CD8-positive, alpha-beta memory T cell (primary cell): ENCODE measurements around the gene VPS13D. TPM values are rescaled to one million over a fixed set of nuclear protein-coding genes. Genes with fewer than 3 reads are reported as not detected.

Source experiments
- CTCF ChIA-PET: fragments of 350-600 bp; sonication (Branson Sonifier 250); formaldehyde crosslinking; loops from one replicate; lab custom pipeline; 2021; ENCODE audit warnings: antibody characterized with exemption; lab: Charles Lee
- POLR2A ChIA-PET: fragments of 350-600 bp; sonication (Branson Sonifier 250); formaldehyde crosslinking; loops from one replicate; lab custom pipeline; 2021; ENCODE audit warnings: antibody characterized with exemption; lab: Charles Lee
- DNase-seq, 5 donors: peaks; one replicate each; pipeline versions ENCODE4 v3.0.0 to v3.0.0-alpha.2; 2020 to 2022; ENCODE audit warnings: mixed read lengths in 1 of 5
- H3K27ac ChIP-seq: one replicate; pipeline ENCODE4 v1.7.0; 2013; ENCODE audit warnings: low read depth, mild to moderate bottlenecking, low read length, moderate library complexity
- H3K27me3 ChIP-seq: 2 replicates; pipeline ENCODE4 v1.7.0; 2013; ENCODE audit warnings: low read length, mild to moderate bottlenecking; ENCODE audit not compliant: insufficient read depth, poor library complexity, severe bottlenecking
- H3K36me3 ChIP-seq: 2 replicates; pipeline ENCODE4 v1.7.0; 2013; ENCODE audit warnings: mild to moderate bottlenecking, low read length, moderate library complexity; ENCODE audit not compliant: insufficient read depth
- H3K4me1 ChIP-seq: 2 replicates; pipeline ENCODE4 v1.7.0; 2013; ENCODE audit warnings: mild to moderate bottlenecking, low read length, moderate library complexity; ENCODE audit not compliant: insufficient read depth
- H3K4me3 ChIP-seq: 2 replicates; pipeline ENCODE4 v1.7.0; 2013; ENCODE audit warnings: mild to moderate bottlenecking, low read length
- H3K9me3 ChIP-seq: 2 replicates; pipeline ENCODE4 v1.7.0; 2013; ENCODE audit warnings: mild to moderate bottlenecking, low read length
- H3K27ac Mint-ChIP-seq, 8 donors: one replicate each; pipeline ENCODE4 v1.8.0; 2020 to 2021; ENCODE audit warnings: mixed read lengths in 8 of 8, mild to moderate bottlenecking in 6 of 8, inconsistent platforms in 3 of 8, moderate library complexity in 3 of 8
- H3K27me3 Mint-ChIP-seq, 2 donors: one replicate each; pipeline ENCODE4 v1.8.0; 2020 to 2021; ENCODE audit warnings: mixed read lengths in 2 of 2, mild to moderate bottlenecking in 1 of 2, moderate library complexity in 1 of 2
- H3K36me3 Mint-ChIP-seq, 3 donors: one replicate each; pipeline ENCODE4 v1.8.0; 2020 to 2021; ENCODE audit warnings: mixed read lengths in 3 of 3, inconsistent platforms in 1 of 3, mild to moderate bottlenecking in 1 of 3
- H3K4me1 Mint-ChIP-seq, 3 donors: one replicate each; pipeline ENCODE4 v1.8.0; 2020 to 2021; ENCODE audit warnings: mixed read lengths in 3 of 3, inconsistent platforms in 1 of 3, mild to moderate bottlenecking in 1 of 3
- H3K4me3 Mint-ChIP-seq, 7 donors: one replicate each; pipeline ENCODE4 v1.8.0; 2020 to 2021; ENCODE audit warnings: mixed read lengths in 7 of 7, mild to moderate bottlenecking in 6 of 7, moderate library complexity in 4 of 7, inconsistent platforms in 2 of 7
- H3K9me3 Mint-ChIP-seq, 5 donors: one replicate each; pipeline ENCODE4 v1.8.0; 2020 to 2022; ENCODE audit warnings: mixed read lengths in 5 of 5, mild to moderate bottlenecking in 3 of 5, moderate library complexity in 2 of 5, inconsistent platforms in 1 of 5
- polyA plus RNA-seq: library from polyadenylated mRNA; unstranded; fragments of 300-500 nt; fragmentation: Illumina TruSeq; gene quantifications from one replicate; pipeline ENCODE4 v1.2.3, GENCODE V29; 2021
- total RNA-seq, 2 experiments: library from RNA; stranded (reverse); gene quantifications; one replicate each; pipeline ENCODE4 v1.2.3, GENCODE V29; 2021

VPS13D gene
- total and polyA plus RNA-seq, 3 experiments from 2014 or later, result 9.7 to 28.5 (median 24.1) TPM

GRCh38 chr1:12458571-12458970 lies 228.7 kb downstream of the VPS13D start:
- H3K27ac Mint-ChIP-seq, result peak overlapping the region in 2 of 8 donors; percentile 45 to 53
- H3K9me3 Mint-ChIP-seq, result no peaks in the 10 kb centered on the region
- Histone ChIP-seq H3K27me3 (no peaks in the 10 kb centered on the region), H3K9me3 (no peaks in the 10 kb centered on the region), H3K4me1 (peaks cover 49% of the 10 kb centered on the region), H3K27ac (no peak overlapping the region), H3K36me3 (peaks cover 11% of the 10 kb centered on the region), H3K4me3 (no peak overlapping the region)
- no peak for DNase-seq
- CTCF ChIA-PET, result interaction anchor here (1.3 to 1.6 kb wide), 2 partner anchors 14 to 53 kb away, joined by 4 read pairs; no protein-coding TSS in a partner anchor
- POLR2A ChIA-PET, result no interaction called here
- H3K4me3 Mint-ChIP-seq, result no peak overlapping the region
- peaks cover 5 to 78% (median 30%) of the 10 kb centered on the region in 3 donors for H3K36me3 Mint-ChIP-seq
- H3K27me3 Mint-ChIP-seq, result no peaks in the 10 kb centered on the region
- peaks cover 26 to 38% (median 31%) of the 10 kb centered on the region in 3 donors for H3K4me1 Mint-ChIP-seq

GRCh38 chr1:12460121-12460520 lies 230.3 kb downstream of the VPS13D start:
- H3K9me3 ChIP-seq, result no peaks in the 10 kb centered on the region
- Mint-ChIP-seq H3K27me3 (no peaks in the 10 kb centered on the region), H3K27ac (no peak overlapping the region), H3K4me1 (peaks cover 17 to 24% (median 18%) of the 10 kb centered on the region in 3 donors), H3K36me3 (peaks cover 5 to 87% (median 34%) of the 10 kb centered on the region in 3 donors), H3K9me3 (no peaks in the 10 kb centered on the region), H3K4me3 (no peak overlapping the region)
- ChIA-PET POLR2A (no interaction called here), CTCF (no interaction called here)
- peaks cover 33% of the 10 kb centered on the region for H3K4me1 ChIP-seq
- DNase-seq, result no peak
- no peaks in the 10 kb centered on the region for H3K27me3 ChIP-seq
- H3K4me3 ChIP-seq, result no peak overlapping the region
- peaks cover 11% of the 10 kb centered on the region for H3K36me3 ChIP-seq
- no peak overlapping the region for H3K27ac ChIP-seq

- H3K4me1 Mint-ChIP-seq, result peaks cover 15 to 21% (median 18%) of the 10 kb centered on the region in 3 donors
- H3K36me3 Mint-ChIP-seq, result peaks cover 5 to 88% (median 35%) of the 10 kb centered on the region in 3 donors
- H3K27ac ChIP-seq, result no peak overlapping the region
- H3K27ac Mint-ChIP-seq, result peak overlapping the region in 2 of 8 donors; percentile 8 to 58
- no peaks in the 10 kb centered on the region for H3K9me3 Mint-ChIP-seq
- ChIA-PET POLR2A (interaction anchor here (0.5 kb wide), 2 partner anchors 36 to 57 kb away, joined by 4 read pairs; no protein-coding TSS in a partner anchor), CTCF (no interaction called here)
- no peaks in the 10 kb centered on the region for H3K27me3 ChIP-seq
- DNase-seq, result no peak
- H3K4me1 ChIP-seq, result peaks cover 27% of the 10 kb centered on the region
- H3K4me3 ChIP-seq, result no peak overlapping the region
- no peak overlapping the region for H3K4me3 Mint-ChIP-seq
- no peaks in the 10 kb centered on the region for H3K9me3 ChIP-seq
- no peaks in the 10 kb centered on the region for H3K27me3 Mint-ChIP-seq
- H3K36me3 ChIP-seq, result peaks cover 11% of the 10 kb centered on the region
Observed at GRCh38 chr1:12460911-12461621, 231.2 kb downstream of the VPS13D start.

GRCh38 chr1:12461754-12462153 lies 231.9 kb downstream of the VPS13D start:
- peaks cover 8 to 85% (median 33%) of the 10 kb centered on the region in 3 donors for H3K36me3 Mint-ChIP-seq
- Histone ChIP-seq H3K4me3 (no peak overlapping the region), H3K9me3 (no peaks in the 10 kb centered on the region), H3K4me1 (peaks cover 21% of the 10 kb centered on the region), H3K27me3 (no peaks in the 10 kb centered on the region), H3K36me3 (peaks cover 14% of the 10 kb centered on the region), H3K27ac (no peak overlapping the region)
- DNase-seq, result no peak
- H3K4me3 Mint-ChIP-seq, result no peak overlapping the region
- no peaks in the 10 kb centered on the region for H3K9me3 Mint-ChIP-seq
- no peaks in the 10 kb centered on the region for H3K27me3 Mint-ChIP-seq
- H3K4me1 Mint-ChIP-seq, result peaks cover 14 to 18% (median 15%) of the 10 kb centered on the region in 3 donors
- peak overlapping the region in 1 of 8 donors; percentile 61 for H3K27ac Mint-ChIP-seq
- POLR2A ChIA-PET, result no interaction called here
- CTCF ChIA-PET, result no interaction called here

- H3K36me3 Mint-ChIP-seq, result peaks cover 6 to 83% (median 32%) of the 10 kb centered on the region in 3 donors
- peak overlapping the region in 1 of 8 donors; percentile 34 for H3K27ac Mint-ChIP-seq
- Histone ChIP-seq H3K27me3 (no peaks in the 10 kb centered on the region), H3K4me3 (no peak overlapping the region), H3K9me3 (no peaks in the 10 kb centered on the region), H3K27ac (no peak overlapping the region), H3K36me3 (peaks cover 10% of the 10 kb centered on the region), H3K4me1 (peaks cover 14% of the 10 kb centered on the region)
- peaks cover 9 to 17% (median 15%) of the 10 kb centered on the region in 3 donors for H3K4me1 Mint-ChIP-seq
- POLR2A ChIA-PET, result no interaction called here
- no peak overlapping the region for H3K4me3 Mint-ChIP-seq
- no peaks in the 10 kb centered on the region for H3K9me3 Mint-ChIP-seq
- no peak for DNase-seq
- CTCF ChIA-PET, result no interaction called here
- H3K27me3 Mint-ChIP-seq, result no peaks in the 10 kb centered on the region
Observed at GRCh38 chr1:12462586-12462985, 232.8 kb downstream of the VPS13D start.

GRCh38 chr1:12464045-12464461 lies 234.2 kb downstream of the VPS13D start:
- H3K4me3 ChIP-seq, result no peak overlapping the region
- Mint-ChIP-seq H3K4me3 (no peak overlapping the region), H3K36me3 (peaks cover 6 to 75% (median 31%) of the 10 kb centered on the region in 3 donors), H3K9me3 (no peaks in the 10 kb centered on the region), H3K27ac (peak overlapping the region in 2 of 8 donors; percentile 32 to 38), H3K4me1 (peaks cover 2 to 17% (median 8%) of the 10 kb centered on the region in 3 donors), H3K27me3 (no peaks in the 10 kb centered on the region)
- no peak for DNase-seq
- H3K9me3 ChIP-seq, result no peaks in the 10 kb centered on the region
- H3K27ac ChIP-seq, result peak overlapping the region; percentile 6
- POLR2A ChIA-PET, result no interaction called here
- H3K36me3 ChIP-seq, result peaks cover 9% of the 10 kb centered on the region
- H3K4me1 ChIP-seq, result peaks cover under 1% of the 10 kb centered on the region
- CTCF ChIA-PET, result no interaction called here
- H3K27me3 ChIP-seq, result no peaks in the 10 kb centered on the region

GRCh38 chr1:12464598-12465056 lies 234.8 kb downstream of the VPS13D start:
- Mint-ChIP-seq H3K9me3 (no peaks in the 10 kb centered on the region), H3K27me3 (no peaks in the 10 kb centered on the region), H3K4me1 (peaks cover 2 to 22% (median 11%) of the 10 kb centered on the region in 3 donors), H3K4me3 (no peak overlapping the region), H3K36me3 (peaks cover 6 to 72% (median 29%) of the 10 kb centered on the region in 3 donors), H3K27ac (peak overlapping the region in 1 of 8 donors; percentile 38)
- ChIA-PET CTCF (interaction anchor here (1.5 kb wide), 1 partner anchor 18 kb away, joined by 4 read pairs; no protein-coding TSS in a partner anchor), POLR2A (no interaction called here)
- Histone ChIP-seq H3K36me3 (peaks cover 9% of the 10 kb centered on the region), H3K9me3 (no peaks in the 10 kb centered on the region), H3K27ac (peak overlapping the region; percentile 6), H3K27me3 (no peaks in the 10 kb centered on the region), H3K4me3 (no peak overlapping the region), H3K4me1 (peaks cover 4% of the 10 kb centered on the region)
- no peak for DNase-seq

GRCh38 chr1:12465126-12465525 lies 235.3 kb downstream of the VPS13D start:
- no peaks in the 10 kb centered on the region for H3K27me3 Mint-ChIP-seq
- ChIA-PET CTCF (interaction anchor here (1.5 kb wide), 1 partner anchor 19 kb away, joined by 4 read pairs; no protein-coding TSS in a partner anchor), POLR2A (no interaction called here)
- H3K27ac Mint-ChIP-seq, result no peak overlapping the region
- Histone ChIP-seq H3K4me3 (no peak overlapping the region), H3K36me3 (peaks cover 5% of the 10 kb centered on the region), H3K9me3 (no peaks in the 10 kb centered on the region), H3K27me3 (no peaks in the 10 kb centered on the region), H3K27ac (no peak overlapping the region), H3K4me1 (peaks cover 9% of the 10 kb centered on the region)
- DNase-seq, result no peak
- H3K4me3 Mint-ChIP-seq, result no peak overlapping the region
- H3K4me1 Mint-ChIP-seq, result peaks cover 5 to 27% (median 14%) of the 10 kb centered on the region in 3 donors
- H3K9me3 Mint-ChIP-seq, result no peaks in the 10 kb centered on the region
- peaks cover 6 to 67% (median 29%) of the 10 kb centered on the region in 3 donors for H3K36me3 Mint-ChIP-seq
